Gastroesophageal sphincter (tissue), 4 donors: Measurements from ENCODE around the gene RXRG. TPM values are rescaled to one million over a fixed set of nuclear protein-coding genes. Genes with fewer than 3 reads are reported as not detected.

Experiments
- ATAC-seq: fragments of 150-250 bp; one replicate; pipeline ENCODE4 v1.9.1; 2016; ENCODE audit warnings: mild to moderate bottlenecking, moderate library complexity
- H3K27ac ChIP-seq, 4 donors: fragments of 200-600 bp; sonication (generic) in 3 of 4; 1 replicate in 3 of 4; 2 replicates in 1 of 4; pipeline ENCODE4 v1.5.1; 2016 to 2019
- H3K27me3 ChIP-seq: fragments of 200-600 bp; sonication (generic); one replicate; pipeline ENCODE4 v1.5.1; 2019
- H3K36me3 ChIP-seq, 2 donors: fragments of 200-600 bp; sonication (generic); one replicate each; pipeline ENCODE4 v1.5.1; 2019; ENCODE audit warnings: control low read depth in 1 of 2
- H3K4me1 ChIP-seq, 3 donors: fragments of 200-600 bp; sonication (generic); 1 replicate in 2 of 3; 2 replicates in 1 of 3; pipeline ENCODE4 v1.5.1; 2016 to 2019; ENCODE audit warnings: control low read depth in 2 of 3
- H3K4me3 ChIP-seq, 2 donors: fragments of 200-600 bp; sonication (generic); one replicate each; pipeline ENCODE4 v1.5.1; 2019; ENCODE audit warnings: mild to moderate bottlenecking in 1 of 2, moderate library complexity in 1 of 2
- H3K9me3 ChIP-seq, 3 donors: fragments of 200-600 bp; sonication (generic); one replicate each; pipeline ENCODE4 v1.5.1; 2017 to 2019; ENCODE audit warnings: control low read depth in 2 of 3
- CTCF ChIP-seq, 4 experiments: fragments of 200-600 bp in 2 of 4; fragments of 450-650 bp in 2 of 4; sonication (generic) in 1 of 4; IDR thresholded peaks; one replicate each; pipeline ENCODE4 v1.5.1; 2017 to 2019; ENCODE audit warnings: antibody characterized with exemption in 4 of 4, mild to moderate bottlenecking in 2 of 4, moderate library complexity in 2 of 4
- EP300 ChIP-seq: sonication (generic); formaldehyde crosslinking; IDR thresholded peaks from one replicate; pipeline ENCODE4 v1.6.1; 2017; ENCODE audit warnings: antibody characterized with exemption, mild to moderate bottlenecking
- POLR2A ChIP-seq, 2 donors: fragments of 450-650 bp; IDR thresholded peaks; one replicate each; pipeline ENCODE4 v1.6.1; 2017; ENCODE audit warnings: antibody characterized with exemption in 2 of 2, mild to moderate bottlenecking in 2 of 2, moderate library complexity in 1 of 2
- POLR2AphosphoS5 ChIP-seq: sonication (generic); formaldehyde crosslinking; IDR thresholded peaks from one replicate; pipeline ENCODE4 v1.6.1; 2017; ENCODE audit warnings: antibody characterized with exemption
- WGBS, 2 donors: methylation state at CpG; one replicate each; pipeline ENCODE4 v1.1.5; 2018; ENCODE audit warnings: low coverage in 1 of 2; 5-methylcytosine and 5-hydroxymethylcytosine counted together
- total RNA-seq, 4 donors: library from RNA; depleted of rRNA; stranded (reverse); fragments of >200 nt; gene quantifications; one replicate each; pipeline ENCODE4 v1.1.0, GENCODE V29; 2016

Gene RXRG
- total RNA-seq, 4 donors from 2014 or later: 2.4 to 6.4 (median 2.7) TPM

- peak within 1 kb of the TSS in 1 of 4 donors; percentile 35 for H3K27ac ChIP-seq
- no peaks in the 10 kb centered on the region for H3K36me3 ChIP-seq
- WGBS, 2 donors: no CpG with 5 or more reads among the region's 88 CpGs
- H3K4me3 ChIP-seq: peak within 1 kb of the TSS in 1 of 2 donors; percentile 51
- H3K4me1 ChIP-seq: peaks cover 0 to 52% (median 29%) of the 10 kb centered on the region in 3 donors
- no peak for TF ChIP-seq POLR2A (IDR thresholded peaks at IDR 0.05)
- no peak for TF ChIP-seq POLR2AphosphoS5
- no peak for TF ChIP-seq CTCF (IDR thresholded peaks at IDR 0.05)
- no peak for TF ChIP-seq EP300
- no peaks in the 10 kb centered on the region for H3K9me3 ChIP-seq
- ATAC-seq: peak; percentile 70
- H3K27me3 ChIP-seq: peaks cover 85% of the 10 kb centered on the region
Measured at GRCh38 chr1:165355977-165356811, 88.7 kb downstream of the RXRG start, which contains the start of gene LMX1A. Gene LMX1A (minus strand): TSS chr1:165356715. CDS start chr1:165355559, 1,156 bp downstream.

GRCh38 chr1:165355139-165355976, 89.6 kb downstream of the RXRG start:
- H3K4me1 ChIP-seq: peaks cover 0 to 52% (median 29%) of the 10 kb centered on the region in 3 donors
- WGBS, 2 donors: 7 to 10% methylated on average over 6 to 20 of the region's 53 CpGs

GRCh38 chr1:165354739-165355138, 90.2 kb downstream of the RXRG start:
- no peak for TF ChIP-seq EP300
- TF ChIP-seq POLR2AphosphoS5: no peak
- no peak for TF ChIP-seq POLR2A (IDR thresholded peaks at IDR 0.05)
- no peak for TF ChIP-seq CTCF (IDR thresholded peaks at IDR 0.05)
- no peak for ATAC-seq
- H3K4me1 ChIP-seq: peaks cover 0 to 52% (median 29%) of the 10 kb centered on the region in 3 donors
- H3K4me3 ChIP-seq: no peak overlapping the region
- H3K36me3 ChIP-seq: no peaks in the 10 kb centered on the region
- peaks cover 93% of the 10 kb centered on the region for H3K27me3 ChIP-seq
- 2 to 13% methylated on average over 6 to 16 of the region's 22 CpGs for WGBS, 2 donors
- H3K9me3 ChIP-seq: no peaks in the 10 kb centered on the region
- H3K27ac ChIP-seq: no peak overlapping the region

More at GRCh38 chr1:165355139-165355976, 89.6 kb downstream of the RXRG start:
- peak; percentile 31 for ATAC-seq
- Histone ChIP-seq H3K4me3 (peak overlapping the region in 1 of 2 donors; percentile 51), H3K36me3 (no peaks in the 10 kb centered on the region), H3K27me3 (peaks cover 93% of the 10 kb centered on the region), H3K9me3 (no peaks in the 10 kb centered on the region), H3K27ac (peak overlapping the region in 1 of 4 donors; percentile 35)
- TF ChIP-seq POLR2AphosphoS5 (no peak), EP300 (no peak), CTCF (IDR thresholded peaks at IDR 0.05) (no peak), POLR2A (IDR thresholded peaks at IDR 0.05) (no peak)

- 6 to 8% methylated on average over 20 to 48 of the region's 52 CpGs for WGBS, 2 donors
- no peaks in the 10 kb centered on the region for H3K9me3 ChIP-seq
- H3K27ac ChIP-seq: no peak overlapping the region
- H3K36me3 ChIP-seq: no peaks in the 10 kb centered on the region
- ATAC-seq: no peak
- H3K27me3 ChIP-seq: peaks cover 99% of the 10 kb centered on the region
- TF ChIP-seq POLR2A (IDR thresholded peaks at IDR 0.05): no peak
- TF ChIP-seq POLR2AphosphoS5: no peak
- no peak for TF ChIP-seq EP300
- no peak for TF ChIP-seq CTCF (IDR thresholded peaks at IDR 0.05)
- peaks cover 0 to 52% (median 29%) of the 10 kb centered on the region in 3 donors for H3K4me1 ChIP-seq
- no peak overlapping the region for H3K4me3 ChIP-seq
Measured at GRCh38 chr1:165353731-165354671, 90.9 kb downstream of the RXRG start.
